HG03432 (cell line): ENCODE measurements around the gene RSRC2.
"Not testable (repeated sequence)": the region's sequence is repeated elsewhere in the genome, so short reads cannot be mapped to it uniquely, and the experiment has no call there.

Experiments
- ATAC-seq: cut with Tn5 transposase; IDR thresholded peaks from one replicate; pipeline ENCODE4 v1.9.1; 2021; ENCODE audit warnings: mild to moderate bottlenecking, moderate library complexity; ENCODE audit not compliant: unreplicated experiment

The RSRC2 gene

GRCh38 chr12:122487807-122488206 is 38.9 kb downstream of the RSRC2 start:
- not testable (repeated sequence) for ATAC-seq

GRCh38 chr12:122486805-122487426 is 39.8 kb downstream of the RSRC2 start:
- no peak for ATAC-seq

GRCh38 chr12:122486360-122486759 is 40.4 kb downstream of the RSRC2 start:
- not testable (repeated sequence) for ATAC-seq

- ATAC-seq: not testable (repeated sequence)
Measured at GRCh38 chr12:122484385-122484784, 42.4 kb downstream of the RSRC2 start.

- ATAC-seq: no peak
Measured at GRCh38 chr12:122483969-122484368, 42.8 kb downstream of the RSRC2 start.

- no peak for ATAC-seq
Measured at GRCh38 chr12:122481861-122482260, 44.9 kb downstream of the RSRC2 start.

- ATAC-seq: no peak
Measured at GRCh38 chr12:122480753-122481152, 46.0 kb downstream of the RSRC2 start.

- no peak for ATAC-seq
Measured at GRCh38 chr12:122474324-122474716, 52.4 kb downstream of the RSRC2 start.

- ATAC-seq: peak; percentile 77
Measured at GRCh38 chr12:122473543-122474323, 53.0 kb downstream of the RSRC2 start.

- no peak for ATAC-seq
Measured at GRCh38 chr12:122471324-122472226, 55.2 kb downstream of the RSRC2 start.

GRCh38 chr12:122470576-122470975 is 56.2 kb downstream of the RSRC2 start:
- not testable (repeated sequence) for ATAC-seq

GRCh38 chr12:122469856-122470255 is 56.9 kb downstream of the RSRC2 start:
- ATAC-seq: not testable (repeated sequence)

GRCh38 chr12:122467983-122468382 is 58.8 kb downstream of the RSRC2 start:
- no peak for ATAC-seq

- not testable (repeated sequence) for ATAC-seq
Measured at GRCh38 chr12:122464317-122465042, 62.3 kb downstream of the RSRC2 start.

GRCh38 chr12:122460641-122461040 is 66.1 kb downstream of the RSRC2 start:
- no peak for ATAC-seq

GRCh38 chr12:122460061-122460460 is 66.7 kb downstream of the RSRC2 start:
- no peak for ATAC-seq

GRCh38 chr12:122459211-122459610 is 67.5 kb downstream of the RSRC2 start:
- no peak for ATAC-seq

- ATAC-seq: no peak
Measured at GRCh38 chr12:122458105-122459035, 68.4 kb downstream of the RSRC2 start.

GRCh38 chr12:122457627-122458026 is 69.1 kb downstream of the RSRC2 start:
- no peak for ATAC-seq

- ATAC-seq: no peak
Measured at GRCh38 chr12:122454739-122455138, 72.0 kb downstream of the RSRC2 start.
